ENCODE results near the gene SMPD3.

Gene SMPD3

GRCh38 chr16:68402748-68403040 lies 45.6 kb downstream of the SMPD3 start:
- DNase-seq (ENCODE audit: low read depth in 1 of 2, low spot score in 1 of 2) = no peak
- Histone ChIP-seq H3K27ac (replicated peaks) (no peak overlapping the region), H3K4me3 (replicated peaks; ENCODE audit: insufficient read depth, low read length) (no peak overlapping the region), H3K27me3 (ENCODE audit: insufficient read depth, poor library complexity, severe bottlenecking) (no peaks in the 10 kb centered on the region)
- TF ChIP-seq REST (IDR thresholded peaks at IDR 0.05; ENCODE audit: insufficient replicate concordance, low read depth) (no peak), SPI1 (IDR thresholded peaks at IDR 0.05; ENCODE audit: borderline replicate concordance, low read depth) (no peak), POLR2AphosphoS5 (IDR thresholded peaks at IDR 0.05; ENCODE audit: low read depth) (no peak), GABPA (IDR thresholded peaks at IDR 0.05; ENCODE audit: low read depth) (no peak), CTCF (IDR thresholded peaks at IDR 0.05; ENCODE audit: insufficient read depth, low read length) (no peak)

GRCh38 chr16:68401871-68402747 lies 46.2 kb downstream of the SMPD3 start:
- Histone ChIP-seq H3K27me3 (ENCODE audit: insufficient read depth, poor library complexity, severe bottlenecking) (no peaks in the 10 kb centered on the region), H3K4me3 (replicated peaks; ENCODE audit: insufficient read depth, low read length) (no peak overlapping the region), H3K27ac (replicated peaks) (no peak overlapping the region)
- TF ChIP-seq GABPA (IDR thresholded peaks at IDR 0.05; ENCODE audit: low read depth) (no peak), CTCF (IDR thresholded peaks at IDR 0.05; ENCODE audit: insufficient read depth, low read length) (no peak), SPI1 (IDR thresholded peaks at IDR 0.05; ENCODE audit: borderline replicate concordance, low read depth) (no peak), REST (IDR thresholded peaks at IDR 0.05; ENCODE audit: insufficient replicate concordance, low read depth) (no peak), POLR2AphosphoS5 (IDR thresholded peaks at IDR 0.05; ENCODE audit: low read depth) (no peak)
- DNase-seq (ENCODE audit: low read depth in 1 of 2, low spot score in 1 of 2) = peak in 1 of 2 experiments; percentile 54

GRCh38 chr16:68400924-68401460 lies 47.3 kb downstream of the SMPD3 start:
- TF ChIP-seq POLR2AphosphoS5 (IDR thresholded peaks at IDR 0.05; ENCODE audit: low read depth) (no peak), CTCF (IDR thresholded peaks at IDR 0.05; ENCODE audit: insufficient read depth, low read length) (no peak), GABPA (IDR thresholded peaks at IDR 0.05; ENCODE audit: low read depth) (no peak), REST (IDR thresholded peaks at IDR 0.05; ENCODE audit: insufficient replicate concordance, low read depth) (no peak), SPI1 (IDR thresholded peaks at IDR 0.05; ENCODE audit: borderline replicate concordance, low read depth) (no peak)
- H3K27ac ChIP-seq (replicated peaks) = no peak overlapping the region
- no peak for DNase-seq (ENCODE audit: low read depth in 1 of 2, low spot score in 1 of 2)
- no peak overlapping the region for H3K4me3 ChIP-seq (replicated peaks; ENCODE audit: insufficient read depth, low read length)
- no peaks in the 10 kb centered on the region for H3K27me3 ChIP-seq (ENCODE audit: insufficient read depth, poor library complexity, severe bottlenecking)

Data from HL-60 (cell line).